Muscle layer of colon (tissue), 2 donors: ENCODE data around the gene GLTPD2.
"Not testable (repeated sequence)": the region's sequence is repeated elsewhere in the genome, so short reads cannot be mapped to it uniquely, and the experiment has no call there.

ENCODE experiments used
- H3K27ac ChIP-seq: one replicate; pipeline ENCODE4 v1.7.0; 2013; ENCODE audit warnings: low read depth, mild to moderate bottlenecking, low read length, moderate library complexity
- H3K27me3 ChIP-seq, 2 donors: one replicate each; pipeline ENCODE4 v1.7.0; 2013; ENCODE audit warnings: low read length in 2 of 2, mild to moderate bottlenecking in 2 of 2; ENCODE audit not compliant: insufficient read depth in 2 of 2, control insufficient read depth in 1 of 2
- H3K36me3 ChIP-seq: one replicate; pipeline ENCODE4 v1.7.0; 2013; ENCODE audit warnings: mild to moderate bottlenecking, low read length; ENCODE audit not compliant: insufficient read depth
- H3K4me1 ChIP-seq: one replicate; pipeline ENCODE4 v1.7.0; 2013; ENCODE audit warnings: mild to moderate bottlenecking, low read length; ENCODE audit not compliant: insufficient read depth
- H3K4me3 ChIP-seq, 2 donors: one replicate each; pipeline ENCODE4 v1.7.0; 2013; ENCODE audit warnings: low read length in 2 of 2, low read depth in 1 of 2, mild to moderate bottlenecking in 1 of 2, moderate library complexity in 1 of 2
- H3K9ac ChIP-seq: one replicate; pipeline ENCODE4 v1.7.0; 2013; ENCODE audit warnings: low read length
- H3K9me3 ChIP-seq: one replicate; pipeline ENCODE4 v1.7.0; 2013; ENCODE audit warnings: mild to moderate bottlenecking, low read length
- donor health status: abdominal sarcoma.
- donor health status: Adenocarcinoma of cecum.

The GLTPD2 gene

GRCh38 chr17:4812690-4813089 is 23.9 kb downstream of the GLTPD2 start:
- H3K27ac ChIP-seq, result no peak overlapping the region
- H3K4me1 ChIP-seq, result peaks cover 10% of the 10 kb centered on the region
- no peak overlapping the region for H3K9ac ChIP-seq
- H3K36me3 ChIP-seq, result peaks cover 21% of the 10 kb centered on the region
- H3K9me3 ChIP-seq, result no peaks in the 10 kb centered on the region
- H3K4me3 ChIP-seq, result no peak overlapping the region
- no peaks in the 10 kb centered on the region for H3K27me3 ChIP-seq

DNA sequence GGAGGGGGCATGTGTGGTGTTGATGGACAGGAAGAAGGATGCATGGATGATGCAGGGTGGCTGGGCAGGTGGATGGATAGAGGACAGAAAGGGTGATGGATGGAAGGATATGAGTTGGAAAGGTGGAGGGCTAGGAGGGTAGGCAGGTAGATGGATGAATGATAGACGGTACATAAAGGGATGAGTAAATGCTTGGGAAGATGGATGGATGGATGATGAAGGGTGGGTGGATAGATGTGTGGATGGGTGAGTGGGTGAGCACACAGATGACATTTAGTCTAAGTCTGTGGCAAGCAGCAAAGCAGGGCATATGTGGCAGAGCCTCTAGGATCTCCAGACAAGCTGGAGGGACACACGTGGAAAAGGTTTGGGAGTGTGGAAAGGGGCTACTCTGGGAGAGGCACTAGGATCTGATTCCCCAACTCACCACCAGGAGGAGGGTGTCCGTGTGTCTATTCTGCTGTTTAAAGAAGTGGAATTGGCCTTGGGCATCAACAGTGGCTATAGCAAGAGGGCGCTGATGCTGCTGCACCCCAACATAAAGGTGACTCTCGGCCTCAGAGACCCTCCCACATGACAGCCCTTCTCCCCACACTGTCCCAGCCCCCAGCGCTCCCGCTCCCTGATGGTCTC is 26.4 kb downstream of the GLTPD2 start:
- H3K36me3 ChIP-seq, result peaks cover 32% of the 10 kb centered on the region

DNA sequence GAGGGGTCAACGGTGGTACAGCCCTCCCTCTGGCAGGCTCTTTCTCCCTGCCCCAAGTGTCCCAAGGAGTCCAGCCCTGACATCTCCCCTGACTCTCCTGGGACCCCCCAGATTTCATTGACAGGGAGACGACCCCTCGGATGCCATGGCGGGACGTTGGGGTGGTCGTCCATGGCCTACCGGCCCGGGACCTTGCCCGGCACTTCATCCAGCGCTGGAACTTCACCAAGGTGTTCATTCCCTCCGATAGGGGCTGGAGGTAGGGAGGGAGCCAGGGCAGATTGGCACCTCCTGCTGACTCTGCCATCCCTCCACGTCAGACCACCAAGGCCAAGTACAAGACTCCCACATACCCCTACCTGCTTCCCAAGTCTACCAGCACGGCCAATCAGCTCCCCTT is 28.1 kb downstream of the GLTPD2 start:
- no peaks in the 10 kb centered on the region for H3K27me3 ChIP-seq
- H3K27ac ChIP-seq, result no peak overlapping the region
- no peak overlapping the region for H3K4me3 ChIP-seq
- H3K4me1 ChIP-seq, result no peaks in the 10 kb centered on the region
- H3K9ac ChIP-seq, result no peak overlapping the region
- H3K36me3 ChIP-seq, result peaks cover 33% of the 10 kb centered on the region
- H3K9me3 ChIP-seq, result no peaks in the 10 kb centered on the region

More for the DNA sequence above, 26.4 kb downstream of the GLTPD2 start:
- Histone ChIP-seq H3K9me3 (no peaks in the 10 kb centered on the region), H3K27me3 (no peaks in the 10 kb centered on the region), H3K4me3 (no peak overlapping the region), H3K9ac (no peak overlapping the region), H3K4me1 (no peaks in the 10 kb centered on the region), H3K27ac (no peak overlapping the region)

- peaks cover 34% of the 10 kb centered on the region for H3K36me3 ChIP-seq
- H3K9me3 ChIP-seq, result no peaks in the 10 kb centered on the region
- H3K4me1 ChIP-seq, result no peaks in the 10 kb centered on the region
- no peak overlapping the region for H3K9ac ChIP-seq
- H3K27ac ChIP-seq, result no peak overlapping the region
- H3K27me3 ChIP-seq, result no peaks in the 10 kb centered on the region
- H3K4me3 ChIP-seq, result no peak overlapping the region
These were observed 29.5 kb downstream of the GLTPD2 start for GRCh38 chr17:4818276-4818675.

DNA sequence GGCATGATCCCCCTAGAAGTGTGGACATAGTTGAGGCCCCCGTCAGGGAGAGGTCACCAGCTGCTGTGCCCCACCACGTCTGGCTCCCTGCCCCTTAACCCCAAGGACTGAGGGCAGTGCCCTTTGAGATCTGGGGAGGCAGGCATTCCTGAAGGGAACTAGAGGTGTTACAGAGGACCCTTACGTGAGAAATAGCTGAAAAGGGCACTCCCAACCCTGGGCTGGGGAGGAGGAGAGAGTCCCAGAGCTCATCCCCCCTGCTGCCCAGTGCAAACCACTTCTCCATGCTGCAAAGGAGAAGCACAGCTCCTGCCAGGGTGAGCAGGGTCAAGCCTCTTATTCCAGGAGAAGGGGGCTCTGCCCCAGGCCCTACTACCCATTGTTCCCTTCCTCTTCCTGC is 34.1 kb downstream of the GLTPD2 start:
- peaks cover 15% of the 10 kb centered on the region for H3K36me3 ChIP-seq
- H3K9me3 ChIP-seq, result no peaks in the 10 kb centered on the region
- H3K27ac ChIP-seq, result no peak overlapping the region
- H3K9ac ChIP-seq, result no peak overlapping the region
- H3K27me3 ChIP-seq, result no peaks in the 10 kb centered on the region
- no peak overlapping the region for H3K4me3 ChIP-seq
- H3K4me1 ChIP-seq, result no peaks in the 10 kb centered on the region

GRCh38 chr17:4823373-4824089 is 34.8 kb downstream of the GLTPD2 start:
- H3K27me3 ChIP-seq, result no peaks in the 10 kb centered on the region
- no peaks in the 10 kb centered on the region for H3K4me1 ChIP-seq
- no peak overlapping the region for H3K27ac ChIP-seq
- H3K9ac ChIP-seq, result no peak overlapping the region
- H3K4me3 ChIP-seq, result no peak overlapping the region
- H3K36me3 ChIP-seq, result peaks cover 12% of the 10 kb centered on the region
- H3K9me3 ChIP-seq, result no peaks in the 10 kb centered on the region

DNA sequence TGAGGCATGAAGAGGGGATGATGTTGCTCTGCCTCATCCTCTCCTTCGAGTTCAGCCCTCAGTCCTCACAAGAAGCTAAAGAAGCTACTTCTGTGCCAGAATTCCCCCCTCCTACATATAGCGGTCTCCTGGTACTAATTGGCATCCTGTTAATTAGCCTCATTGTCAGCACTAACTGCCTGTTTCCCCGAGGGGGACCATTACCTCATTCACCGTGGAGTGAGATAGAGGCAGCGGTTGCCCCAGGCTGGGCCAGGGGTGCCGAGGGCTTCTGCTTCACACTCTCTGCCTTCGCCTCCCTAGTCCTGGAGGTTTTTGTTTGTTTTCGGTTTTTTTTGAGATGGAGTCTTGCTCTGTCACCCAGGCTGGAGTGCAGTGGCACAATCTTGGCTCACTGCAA is 38.6 kb downstream of the GLTPD2 start:
- Histone ChIP-seq H3K4me3 (no peak overlapping the region), H3K9ac (no peak overlapping the region), H3K4me1 (no peaks in the 10 kb centered on the region), H3K9me3 (no peaks in the 10 kb centered on the region), H3K27me3 (no peaks in the 10 kb centered on the region), H3K36me3 (no peaks in the 10 kb centered on the region), H3K27ac (no peak overlapping the region)

DNA sequence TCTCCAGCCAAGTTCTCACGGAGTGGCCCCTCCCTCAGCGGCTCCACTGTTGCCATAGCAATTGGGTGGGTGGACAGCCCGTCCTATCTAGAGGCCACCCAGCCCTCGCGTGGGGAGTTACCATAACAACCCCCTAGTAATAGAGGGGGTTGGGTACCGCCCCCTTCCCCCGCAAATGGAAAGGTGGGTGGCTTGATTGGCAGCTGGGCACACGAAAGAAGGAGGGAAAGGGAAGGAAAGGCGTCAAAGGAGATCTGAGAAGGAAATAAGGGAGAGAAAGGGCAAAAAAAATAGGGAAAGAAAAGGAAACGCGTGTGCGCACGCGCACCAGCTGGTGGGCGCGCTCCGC is 44.0 kb downstream of the GLTPD2 start:
- Histone ChIP-seq H3K9ac (peak overlapping the region; percentile 61), H3K4me1 (peaks cover 22% of the 10 kb centered on the region), H3K27ac (peak overlapping the region; percentile 85), H3K4me3 (peak overlapping the region; percentile 75 to 88)
- H3K36me3 ChIP-seq, H3K27me3 ChIP-seq, H3K9me3 ChIP-seq: not testable (repeated sequence)

- Histone ChIP-seq H3K9me3 (no peaks in the 10 kb centered on the region), H3K36me3 (no peaks in the 10 kb centered on the region), H3K27me3 (no peaks in the 10 kb centered on the region), H3K4me1 (peaks cover 27% of the 10 kb centered on the region), H3K4me3 (peak within 1 kb of the TSS; percentile 75 to 88), H3K9ac (peak within 1 kb of the TSS; percentile 71), H3K27ac (peak within 1 kb of the TSS; percentile 85)
These were observed 44.6 kb downstream of the GLTPD2 start, which contains the start of gene MINK1 for GRCh38 chr17:4833178-4833940. TSS of gene MINK1 (plus strand) at chr17:4833340. CDS start at chr17:4833584, 244 bp downstream.

GRCh38 chr17:4833941-4834680 is 45.3 kb downstream of the GLTPD2 start:
- H3K9ac ChIP-seq, result peak overlapping the region; percentile 71
- peak overlapping the region; percentile 85 for H3K27ac ChIP-seq
- H3K4me3 ChIP-seq, result peak overlapping the region; percentile 75 to 88
- H3K36me3 ChIP-seq, result no peaks in the 10 kb centered on the region
- H3K4me1 ChIP-seq, result peaks cover 29% of the 10 kb centered on the region
- H3K9me3 ChIP-seq, result no peaks in the 10 kb centered on the region
- H3K27me3 ChIP-seq, result no peaks in the 10 kb centered on the region

DNA sequence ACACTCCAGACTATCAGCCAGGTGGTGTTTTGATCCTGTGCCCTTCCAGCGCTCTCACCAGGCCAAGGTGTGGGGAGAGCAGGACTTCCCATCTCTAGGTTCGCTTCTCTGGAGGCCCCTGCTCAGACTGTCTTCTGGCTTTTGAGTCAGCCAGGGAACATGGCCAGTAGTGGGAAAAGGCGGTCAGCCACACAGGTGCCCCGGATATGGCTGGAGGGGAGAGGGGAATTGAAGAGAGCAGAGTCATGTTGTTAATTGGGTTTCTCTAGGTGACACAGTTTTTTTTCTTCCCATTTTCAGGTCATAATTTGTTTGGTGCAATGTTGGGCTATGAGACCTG is 45.9 kb downstream of the GLTPD2 start:
- H3K27ac ChIP-seq, result peak overlapping the region; percentile 85
- H3K36me3 ChIP-seq, result no peaks in the 10 kb centered on the region
- peak overlapping the region in 1 of 2 donors; percentile 75 for H3K4me3 ChIP-seq
- H3K27me3 ChIP-seq, result no peaks in the 10 kb centered on the region
- peaks cover 29% of the 10 kb centered on the region for H3K4me1 ChIP-seq
- H3K9me3 ChIP-seq, result no peaks in the 10 kb centered on the region
- H3K9ac ChIP-seq, result peak overlapping the region; percentile 71
